Measurements from ENCODE around the gene SLMAP.

SLMAP gene, protein sequence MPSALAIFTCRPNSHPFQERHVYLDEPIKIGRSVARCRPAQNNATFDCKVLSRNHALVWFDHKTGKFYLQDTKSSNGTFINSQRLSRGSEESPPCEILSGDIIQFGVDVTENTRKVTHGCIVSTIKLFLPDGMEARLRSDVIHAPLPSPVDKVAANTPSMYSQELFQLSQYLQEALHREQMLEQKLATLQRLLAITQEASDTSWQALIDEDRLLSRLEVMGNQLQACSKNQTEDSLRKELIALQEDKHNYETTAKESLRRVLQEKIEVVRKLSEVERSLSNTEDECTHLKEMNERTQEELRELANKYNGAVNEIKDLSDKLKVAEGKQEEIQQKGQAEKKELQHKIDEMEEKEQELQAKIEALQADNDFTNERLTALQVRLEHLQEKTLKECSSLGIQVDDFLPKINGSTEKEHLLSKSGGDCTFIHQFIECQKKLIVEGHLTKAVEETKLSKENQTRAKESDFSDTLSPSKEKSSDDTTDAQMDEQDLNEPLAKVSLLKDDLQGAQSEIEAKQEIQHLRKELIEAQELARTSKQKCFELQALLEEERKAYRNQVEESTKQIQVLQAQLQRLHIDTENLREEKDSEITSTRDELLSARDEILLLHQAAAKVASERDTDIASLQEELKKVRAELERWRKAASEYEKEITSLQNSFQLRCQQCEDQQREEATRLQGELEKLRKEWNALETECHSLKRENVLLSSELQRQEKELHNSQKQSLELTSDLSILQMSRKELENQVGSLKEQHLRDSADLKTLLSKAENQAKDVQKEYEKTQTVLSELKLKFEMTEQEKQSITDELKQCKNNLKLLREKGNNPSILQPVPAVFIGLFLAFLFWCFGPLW

GRCh38 chr3:57755741-57756527 is at the start of gene SLMAP:
Gene SLMAP, plus strand, starts transcription at chr3:57756309. Its CDS starts 1,343 bp downstream, at chr3:57757652.
- in situ Hi-C loops (cut with MboI; ENCODE audit: low sequenced_read_pairs) = no loop called here

- in situ Hi-C loops (cut with MboI; ENCODE audit: low sequenced_read_pairs) = no loop called here
These were observed 49.6 kb upstream of the SLMAP start for GRCh38 chr3:57706462-57706861.

- in situ Hi-C loops (cut with MboI; ENCODE audit: low sequenced_read_pairs) = no loop called here
These were observed 47.1 kb upstream of the SLMAP start for GRCh38 chr3:57709031-57709430.

DNA sequence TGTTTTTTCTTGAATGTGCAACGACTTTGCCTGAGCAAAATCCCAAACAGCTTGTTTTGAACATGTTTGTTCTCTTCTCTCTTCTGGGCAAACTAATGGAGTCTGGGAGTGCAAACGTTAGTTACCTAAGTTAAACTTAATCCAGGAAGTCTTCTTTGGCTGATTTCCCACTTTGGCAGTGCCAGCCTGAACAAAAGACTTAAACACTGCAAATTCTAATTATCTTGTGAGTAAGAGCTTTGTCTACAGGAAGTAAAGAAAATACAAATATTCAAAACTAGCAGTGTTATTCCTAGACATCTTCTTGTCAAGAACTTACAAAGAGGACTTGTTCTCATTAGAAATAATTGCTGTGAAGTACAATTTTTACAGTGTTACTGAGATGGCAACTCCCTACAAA is 46.5 kb upstream of the SLMAP start:
- in situ Hi-C loops (cut with MboI; ENCODE audit: low sequenced_read_pairs) = no loop called here

DNA sequence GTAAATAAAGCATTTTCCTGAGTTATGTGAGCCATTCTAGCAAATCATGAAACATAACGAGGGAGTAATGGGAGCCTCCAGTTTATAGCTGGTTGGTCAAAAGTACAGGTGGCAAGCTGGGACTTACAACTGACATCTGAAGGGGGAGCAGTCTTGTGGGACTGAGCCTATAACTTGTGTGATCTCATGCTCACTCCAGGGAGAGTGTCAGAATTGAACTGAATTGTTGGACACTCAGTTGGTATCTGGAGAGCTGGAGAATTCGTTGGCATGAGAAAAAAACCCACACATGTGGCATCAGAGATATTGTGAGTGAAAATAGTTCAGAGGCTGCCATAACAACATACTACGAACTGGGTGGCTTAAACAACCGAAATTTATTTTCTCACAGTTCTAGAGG is 40.4 kb upstream of the SLMAP start:
- in situ Hi-C loops (cut with MboI; ENCODE audit: low sequenced_read_pairs) = no loop called here

DNA sequence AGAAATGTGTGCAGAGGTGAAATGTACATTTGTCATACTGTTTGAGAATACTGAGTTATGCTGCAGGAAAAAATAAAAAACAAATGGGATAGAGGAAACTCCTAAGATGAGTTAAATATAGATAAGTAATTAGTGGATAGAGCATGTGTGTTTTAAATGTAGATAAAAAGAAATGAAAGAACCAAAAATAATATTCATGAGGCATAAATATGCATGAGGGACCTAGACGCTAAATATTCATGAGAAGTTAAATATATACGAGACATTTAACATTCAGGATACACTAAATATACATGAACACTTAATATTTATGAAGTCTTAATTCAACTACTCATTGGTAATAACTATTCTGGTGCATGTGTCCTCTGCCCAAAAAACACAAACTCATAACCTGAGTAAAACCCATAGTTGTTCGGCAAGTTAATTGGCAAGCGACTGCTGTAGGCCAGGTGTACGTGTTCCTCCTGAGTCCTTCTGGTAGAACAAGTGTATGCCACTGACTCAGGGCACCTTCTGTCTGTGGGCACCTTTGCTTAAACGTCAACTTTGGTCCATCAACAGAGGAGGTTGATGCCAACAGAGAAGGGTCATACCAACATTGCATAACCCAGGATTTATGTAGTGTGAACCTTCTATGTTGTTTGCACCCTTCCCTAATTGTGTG is 38.8 kb upstream of the SLMAP start:
- in situ Hi-C loops (cut with MboI; ENCODE audit: low sequenced_read_pairs) = no loop called here

GRCh38 chr3:57718118-57718517 is 38.0 kb upstream of the SLMAP start:
- in situ Hi-C loops (cut with MboI; ENCODE audit: low sequenced_read_pairs) = no loop called here

GRCh38 chr3:57726397-57726796 is 29.7 kb upstream of the SLMAP start:
- in situ Hi-C loops (cut with MboI; ENCODE audit: low sequenced_read_pairs) = no loop called here

DNA sequence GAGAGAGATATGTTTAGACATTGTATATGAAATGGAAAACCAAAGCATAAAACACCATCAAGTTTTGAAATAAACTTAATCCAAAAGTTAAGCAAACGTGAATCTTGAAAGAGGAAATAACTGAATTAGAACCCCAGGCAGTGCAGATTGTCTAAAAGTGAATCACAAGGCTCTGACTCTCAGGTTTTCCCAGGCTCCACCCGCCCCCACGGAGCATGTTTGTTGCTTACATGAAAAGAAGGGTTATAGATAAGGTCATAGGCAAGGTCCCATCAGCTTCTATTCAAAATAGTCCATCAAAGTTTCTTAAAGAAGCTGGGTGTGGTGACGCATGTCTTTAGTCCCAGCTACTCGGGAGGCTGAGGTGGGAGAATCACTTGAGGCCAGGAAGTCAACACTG is 29.0 kb upstream of the SLMAP start:
- in situ Hi-C loops (cut with MboI; ENCODE audit: low sequenced_read_pairs) = no loop called here

DNA sequence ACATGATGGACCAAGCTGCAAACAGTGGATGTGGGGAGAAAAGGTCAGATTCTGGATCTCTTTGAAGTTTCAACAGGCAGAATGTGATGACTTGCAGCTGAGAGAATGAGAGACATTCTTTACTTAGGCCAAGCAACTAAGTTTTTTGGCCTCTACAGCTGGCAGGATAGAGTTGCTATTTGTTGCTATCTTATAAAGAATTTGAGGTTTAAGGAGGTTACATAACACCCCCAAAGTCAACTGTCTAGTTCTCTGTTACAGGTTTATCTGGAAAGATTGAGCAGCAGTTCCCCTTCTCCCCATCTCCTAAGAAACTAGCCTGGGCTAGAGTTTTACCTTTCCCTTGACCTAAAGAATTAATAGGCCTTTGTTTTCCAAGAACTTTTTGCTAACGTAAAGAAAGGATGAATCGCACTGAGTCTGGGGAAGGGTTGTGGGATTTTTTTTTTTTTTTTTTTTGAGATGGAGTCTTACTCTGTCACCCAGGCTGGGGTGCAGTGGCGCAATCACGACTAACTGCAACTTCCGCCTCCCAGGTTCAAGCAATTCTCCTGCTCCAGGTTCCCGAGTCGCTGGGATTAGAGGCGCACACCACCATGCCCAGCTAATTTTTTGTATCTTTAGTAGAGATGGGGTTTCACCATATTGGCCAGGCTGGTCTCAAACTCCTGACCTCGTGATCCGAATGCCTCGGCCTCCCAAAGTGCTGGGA is 26.6 kb upstream of the SLMAP start:
- in situ Hi-C loops (cut with MboI; ENCODE audit: low sequenced_read_pairs) = no loop called here

DNA sequence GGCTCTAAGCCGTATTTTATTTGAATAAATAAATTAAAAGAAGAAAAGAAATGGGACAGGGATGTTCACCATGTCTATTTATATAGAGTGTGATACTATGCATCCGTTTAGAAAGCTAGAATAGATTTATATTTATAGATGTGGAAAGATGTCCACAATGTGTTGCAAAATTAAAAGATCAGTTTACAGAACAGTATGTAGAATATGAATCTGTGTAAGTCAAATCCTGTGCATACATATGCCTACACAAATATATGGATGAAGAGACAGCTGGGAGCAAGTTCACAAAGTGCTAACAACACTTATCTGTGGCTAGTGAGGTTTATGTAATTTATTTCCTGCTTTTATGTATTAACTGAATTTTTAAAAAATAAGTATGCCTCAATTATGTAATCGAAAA is 25.4 kb upstream of the SLMAP start:
- in situ Hi-C loops (cut with MboI; ENCODE audit: low sequenced_read_pairs) = no loop called here

DNA sequence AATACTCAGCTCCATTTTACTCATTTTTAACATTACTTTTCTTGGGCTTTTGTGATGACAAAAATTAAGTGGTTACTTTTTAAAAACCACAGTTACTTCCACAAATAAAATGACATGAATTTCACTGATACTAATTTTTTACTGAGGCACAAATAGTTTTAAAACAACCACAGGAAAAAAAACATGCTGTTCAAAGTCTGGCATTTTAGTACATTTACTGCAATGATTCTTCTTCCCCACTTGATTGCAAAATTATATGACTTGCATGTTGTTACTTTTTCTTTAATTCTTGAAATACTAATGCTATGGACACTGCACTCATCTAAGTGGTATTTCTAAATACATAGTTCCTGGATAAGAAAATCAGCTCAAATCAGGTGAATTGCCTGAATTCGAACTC is 24.8 kb upstream of the SLMAP start:
- in situ Hi-C loops (cut with MboI; ENCODE audit: low sequenced_read_pairs) = no loop called here

GRCh38 chr3:57733790-57734189 is 22.3 kb upstream of the SLMAP start:
- in situ Hi-C loops (cut with MboI; ENCODE audit: low sequenced_read_pairs) = no loop called here

GRCh38 chr3:57735405-57735804 is 20.7 kb upstream of the SLMAP start:
- in situ Hi-C loops (cut with MboI; ENCODE audit: low sequenced_read_pairs) = no loop called here

GRCh38 chr3:57737840-57738239 is 18.3 kb upstream of the SLMAP start:
- in situ Hi-C loops (cut with MboI; ENCODE audit: low sequenced_read_pairs) = no loop called here

- in situ Hi-C loops (cut with MboI; ENCODE audit: low sequenced_read_pairs) = no loop called here
These were observed 17.7 kb upstream of the SLMAP start for GRCh38 chr3:57738391-57738790.

DNA sequence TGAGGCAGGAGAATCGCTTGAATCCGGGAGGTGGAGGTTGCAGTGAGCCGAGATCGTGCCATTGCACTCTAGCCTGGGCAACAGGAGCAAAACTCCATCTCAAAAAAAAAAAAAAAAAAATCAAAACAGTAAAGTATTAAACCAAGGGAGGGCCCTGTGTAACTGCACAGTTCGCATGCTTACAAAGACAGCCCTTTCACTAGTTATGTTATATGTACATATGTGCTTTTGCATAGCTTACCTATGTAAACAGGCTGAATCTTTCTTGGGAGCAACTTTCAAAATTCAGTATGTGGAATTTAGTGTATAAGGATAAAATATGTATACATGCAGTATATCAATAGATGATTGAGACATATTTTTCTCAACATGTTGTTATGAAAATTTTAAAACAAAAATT is 16.1 kb upstream of the SLMAP start:
- in situ Hi-C loops (cut with MboI; ENCODE audit: low sequenced_read_pairs) = no loop called here

DNA sequence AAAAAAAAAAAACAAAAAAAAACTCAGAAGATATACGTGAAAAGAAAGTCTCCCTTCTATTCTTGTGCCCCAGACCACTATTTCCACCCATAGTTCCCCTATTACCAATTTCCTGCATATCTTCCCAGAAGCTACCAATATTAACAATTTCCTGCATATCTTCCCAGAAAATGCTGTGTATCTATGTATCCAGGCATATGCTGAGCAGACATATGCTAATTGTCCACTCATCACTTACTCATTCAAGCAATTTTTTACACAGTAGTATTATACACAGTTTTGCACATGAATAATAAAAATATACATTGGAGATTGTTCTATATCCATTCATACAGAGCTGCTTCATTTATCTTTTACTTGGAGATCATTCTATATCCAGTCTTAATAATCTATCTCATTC is 12.6 kb upstream of the SLMAP start:
- in situ Hi-C loops (cut with MboI; ENCODE audit: low sequenced_read_pairs) = no loop called here

GRCh38 chr3:57745101-57745500 is 11.0 kb upstream of the SLMAP start:
- in situ Hi-C loops (cut with MboI; ENCODE audit: low sequenced_read_pairs) = no loop called here
